ENCODE data around the gene PLA2G2E.
"Not testable (repeated sequence)": the region's sequence is repeated elsewhere in the genome, so short reads cannot be mapped to it uniquely, and the experiment has no call there.

Gene PLA2G2E

GRCh38 chr1:19936061-19936750 lies 12.8 kb upstream of the PLA2G2E start:
- H3K4me3 ChIP-seq (replicated peaks; ENCODE audit: low read depth, low read length): no peak overlapping the region
- no peak for DNase-seq (ENCODE audit: low read depth)
- TF ChIP-seq CTCF (IDR thresholded peaks at IDR 0.05; ENCODE audit: low read length, missing control alignments): no peak

DNA sequence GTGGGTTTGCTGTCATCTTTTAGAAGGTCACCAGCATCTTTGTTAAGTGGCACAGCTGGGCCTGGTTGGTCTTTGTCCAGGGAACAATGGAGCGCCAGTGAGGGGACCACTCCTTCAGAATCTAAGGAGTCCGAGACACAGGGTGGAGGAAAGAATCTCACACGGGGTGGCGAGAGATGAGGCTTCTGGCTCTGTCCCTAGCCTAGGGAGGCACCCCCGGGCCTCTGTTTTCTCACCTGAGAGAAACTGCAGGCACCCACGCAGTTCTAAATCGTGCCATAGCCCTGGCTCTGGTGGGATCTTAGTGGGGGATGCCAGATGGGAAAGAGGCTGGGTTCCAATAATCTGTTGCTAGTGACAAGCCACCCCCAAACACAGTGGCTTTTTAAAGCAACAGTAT lies 10.9 kb upstream of the PLA2G2E start:
- no peak for TF ChIP-seq CTCF (IDR thresholded peaks at IDR 0.05; ENCODE audit: low read length, missing control alignments)
- no peak for DNase-seq (ENCODE audit: low read depth)
- H3K4me3 ChIP-seq (replicated peaks; ENCODE audit: low read depth, low read length): no peak overlapping the region

DNA sequence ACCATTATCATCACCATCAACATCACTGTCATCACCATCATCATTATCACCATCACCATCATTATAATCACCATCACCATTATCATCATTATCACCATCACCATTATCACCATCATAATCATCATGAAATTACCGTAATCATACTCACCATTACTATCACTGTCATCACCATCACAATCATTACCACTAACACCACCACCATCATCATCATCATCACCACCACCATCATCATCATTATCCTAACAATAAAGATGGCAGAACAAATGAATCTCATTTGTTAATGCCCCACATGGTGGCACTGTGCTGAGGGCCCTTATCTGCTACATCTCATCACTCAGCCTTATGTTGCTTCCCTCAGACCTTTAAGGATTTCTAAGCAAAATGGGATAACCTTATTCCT lies 9.4 kb upstream of the PLA2G2E start:
- TF ChIP-seq CTCF (IDR thresholded peaks at IDR 0.05; ENCODE audit: low read length, missing control alignments): no peak
- H3K4me3 ChIP-seq (replicated peaks; ENCODE audit: low read depth, low read length): no peak overlapping the region
- no peak for DNase-seq (ENCODE audit: low read depth)

- not testable (repeated sequence) for H3K4me3 ChIP-seq (replicated peaks; ENCODE audit: low read depth, low read length); DNase-seq (ENCODE audit: low read depth)
Measured at GRCh38 chr1:19927130-19927421, 3.7 kb upstream of the PLA2G2E start.

DNA sequence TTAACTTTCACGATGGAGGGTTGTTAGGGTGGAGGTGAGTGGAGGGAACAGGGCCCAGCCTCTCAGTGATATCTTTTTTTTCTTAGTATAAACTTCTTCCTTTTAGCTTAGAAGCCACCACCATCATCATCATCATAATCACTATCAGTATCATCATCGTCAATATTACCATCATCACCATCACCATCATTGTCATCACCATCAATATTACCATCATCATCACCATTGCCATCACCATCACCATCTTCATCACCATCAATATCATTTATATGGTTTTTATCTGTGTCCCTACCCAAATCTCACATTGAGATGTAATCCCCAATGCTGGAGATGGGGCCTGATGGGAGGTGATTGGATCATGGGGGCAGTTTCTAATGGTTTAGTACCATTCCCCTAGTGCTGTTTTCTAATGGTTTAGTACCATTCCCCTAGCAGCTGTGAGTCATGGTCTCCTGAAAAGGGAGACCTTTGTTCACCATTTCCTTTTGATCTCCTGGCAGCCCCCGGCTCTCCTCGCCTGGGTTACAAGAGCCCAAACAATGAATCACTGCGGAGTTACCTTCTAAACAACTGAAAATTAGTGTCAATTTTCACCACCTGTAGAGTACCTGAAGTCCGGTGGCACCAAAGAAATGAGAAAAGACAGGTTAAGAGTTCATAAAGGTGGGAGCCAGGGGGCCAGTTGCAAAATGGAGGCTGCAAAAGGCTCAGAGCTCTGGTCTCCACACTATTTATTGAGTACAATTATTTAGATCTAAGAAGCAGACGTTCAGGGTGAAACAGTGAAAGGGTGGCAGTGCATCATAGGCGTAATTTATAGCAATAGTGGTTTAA lies 3.1 kb upstream of the PLA2G2E start:
- H3K4me3 ChIP-seq (replicated peaks; ENCODE audit: low read depth, low read length): no peak overlapping the region
- TF ChIP-seq CTCF (IDR thresholded peaks at IDR 0.05; ENCODE audit: low read length, missing control alignments): no peak
- peak; percentile 27 for DNase-seq (ENCODE audit: low read depth)

DNA sequence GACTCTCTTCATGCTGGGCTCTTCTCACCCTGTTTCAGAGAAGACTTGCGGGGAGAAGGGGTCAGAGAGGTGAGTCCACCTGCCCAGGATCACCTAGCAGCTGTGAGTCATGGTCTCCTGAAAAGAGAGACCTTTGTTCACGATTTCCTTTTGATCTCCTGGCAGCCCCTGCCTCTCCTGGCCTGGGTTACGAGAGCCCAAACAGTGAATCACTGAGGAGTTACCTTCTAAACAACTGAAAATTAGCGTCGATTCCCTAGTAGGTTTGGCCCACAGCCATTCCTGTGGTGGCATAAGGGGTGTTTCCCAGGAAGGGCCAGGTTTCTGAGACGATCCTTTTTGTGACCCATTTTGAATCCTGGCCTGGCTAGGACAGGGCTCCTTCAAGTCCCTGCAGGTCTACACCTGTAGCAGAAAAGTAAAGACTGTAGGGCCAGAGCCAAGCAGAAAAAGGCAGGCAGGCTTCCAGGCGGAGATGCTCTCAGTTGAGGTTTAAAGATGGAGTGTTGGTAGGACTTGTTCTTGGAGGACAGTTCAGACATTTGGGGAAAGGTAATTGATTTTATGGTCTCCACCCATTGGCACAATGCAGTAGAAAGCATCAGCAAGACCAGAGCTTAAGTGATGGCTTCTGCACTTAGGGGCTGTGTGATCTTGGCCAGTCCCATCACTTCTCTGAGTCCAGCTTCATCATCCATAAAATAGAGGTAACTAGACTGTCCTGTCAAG lies 2.1 kb upstream of the PLA2G2E start:
- DNase-seq (ENCODE audit: low read depth): no peak
- TF ChIP-seq CTCF (IDR thresholded peaks at IDR 0.05; ENCODE audit: low read length, missing control alignments): no peak
- H3K4me3 ChIP-seq (replicated peaks; ENCODE audit: low read depth, low read length): no peak overlapping the region

DNA sequence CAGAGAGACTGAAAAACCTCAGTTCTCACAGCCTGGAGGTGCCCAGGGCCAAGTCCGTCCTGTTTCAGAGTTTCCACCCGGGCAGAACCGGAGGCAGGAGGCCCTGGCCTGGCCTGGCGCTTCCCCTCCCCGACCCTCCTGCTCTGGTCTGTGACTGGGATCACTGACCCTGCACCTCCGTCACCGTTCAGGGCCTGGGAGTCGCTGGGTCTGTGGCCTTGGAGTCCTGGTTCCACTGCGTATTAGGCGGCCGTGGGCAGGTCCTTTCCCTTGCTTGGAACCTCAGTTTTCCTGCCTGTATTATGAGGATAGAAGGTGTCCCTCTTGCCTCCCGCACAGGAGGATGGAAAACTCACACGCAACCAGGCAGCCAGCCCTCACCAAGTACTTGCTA lies 533 bp upstream of the PLA2G2E start:
- no peak for DNase-seq (ENCODE audit: low read depth)
- TF ChIP-seq CTCF (IDR thresholded peaks at IDR 0.05; ENCODE audit: low read length, missing control alignments): no peak
- no peak overlapping the region for H3K4me3 ChIP-seq (replicated peaks; ENCODE audit: low read depth, low read length)
